Stimulated activated CD8-positive, alpha-beta memory T cell treated with anti-CD3 and anti-CD28 coated beads, Interleukin-4, amount 100 ng/mL, for 48 hours (primary cell): ENCODE results near the gene PCDHGA8.
"Not testable (repeated sequence)": the region's sequence is repeated elsewhere in the genome, so short reads cannot be mapped to it uniquely, and the experiment has no call there.

ENCODE experiments used
- DNase-seq: peaks from one replicate; pipeline ENCODE4 v3.0.0-alpha.2; 2020

The PCDHGA8 gene

DNA sequence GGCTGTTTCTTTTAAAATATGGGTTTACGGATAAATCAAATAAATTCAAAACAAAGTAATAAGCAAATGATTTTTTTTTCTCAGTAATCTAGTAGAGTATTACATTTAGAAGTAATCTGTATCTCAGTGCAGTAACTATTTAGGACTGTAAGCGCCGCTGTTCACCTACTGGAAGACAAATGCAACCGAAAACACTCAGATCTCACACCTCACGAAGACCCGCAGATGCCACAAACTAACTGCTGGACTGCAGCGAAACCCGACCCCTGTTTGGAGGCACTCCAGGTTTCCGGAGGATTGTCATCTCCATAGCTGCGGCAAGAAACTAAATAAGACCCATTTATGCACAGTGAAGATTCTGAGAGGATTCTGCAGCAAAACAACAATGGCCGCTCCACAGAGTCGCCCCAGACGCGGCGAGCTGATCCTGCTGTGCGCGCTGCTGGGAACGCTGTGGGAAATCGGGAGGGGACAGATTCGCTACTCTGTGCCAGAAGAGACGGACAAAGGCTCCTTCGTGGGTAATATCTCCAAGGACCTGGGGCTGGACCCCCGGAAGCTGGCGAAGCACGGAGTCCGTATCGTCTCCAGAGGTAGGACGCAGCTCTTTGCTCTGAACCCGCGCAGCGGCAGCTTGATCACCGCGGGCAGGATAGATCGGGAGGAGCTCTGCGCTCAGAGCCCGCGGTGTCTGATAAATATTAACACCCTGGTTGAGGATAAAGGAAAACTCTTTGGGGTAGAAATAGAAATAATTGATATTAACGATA is at the start of gene PCDHGA8:
PCDHGA8 (plus strand) TSS at position 205 of the 770 bp plus-strand sequence; CDS start at position 386, 181 bp downstream.
- DNase-seq = no peak

DNA sequence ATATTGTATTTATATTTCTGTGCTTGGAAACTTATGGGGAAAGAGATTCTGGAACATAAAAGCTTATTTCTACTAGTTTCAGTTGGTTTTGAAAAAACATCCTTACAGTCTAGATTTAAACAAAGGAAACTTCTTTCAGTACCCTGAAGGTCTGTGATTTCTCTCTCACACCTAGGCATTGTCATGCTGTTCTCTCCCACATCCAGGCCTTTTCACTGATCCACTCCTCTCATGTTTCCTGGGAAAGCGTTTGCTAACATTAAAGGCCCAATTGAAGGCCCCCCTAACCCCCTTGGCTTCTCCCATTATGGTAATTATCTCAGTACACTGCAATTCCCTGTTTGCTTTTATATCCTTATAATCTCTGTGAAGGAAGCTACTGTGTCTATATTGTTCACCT is 49.7 kb upstream of the PCDHGA8 start:
- DNase-seq = no peak

DNA sequence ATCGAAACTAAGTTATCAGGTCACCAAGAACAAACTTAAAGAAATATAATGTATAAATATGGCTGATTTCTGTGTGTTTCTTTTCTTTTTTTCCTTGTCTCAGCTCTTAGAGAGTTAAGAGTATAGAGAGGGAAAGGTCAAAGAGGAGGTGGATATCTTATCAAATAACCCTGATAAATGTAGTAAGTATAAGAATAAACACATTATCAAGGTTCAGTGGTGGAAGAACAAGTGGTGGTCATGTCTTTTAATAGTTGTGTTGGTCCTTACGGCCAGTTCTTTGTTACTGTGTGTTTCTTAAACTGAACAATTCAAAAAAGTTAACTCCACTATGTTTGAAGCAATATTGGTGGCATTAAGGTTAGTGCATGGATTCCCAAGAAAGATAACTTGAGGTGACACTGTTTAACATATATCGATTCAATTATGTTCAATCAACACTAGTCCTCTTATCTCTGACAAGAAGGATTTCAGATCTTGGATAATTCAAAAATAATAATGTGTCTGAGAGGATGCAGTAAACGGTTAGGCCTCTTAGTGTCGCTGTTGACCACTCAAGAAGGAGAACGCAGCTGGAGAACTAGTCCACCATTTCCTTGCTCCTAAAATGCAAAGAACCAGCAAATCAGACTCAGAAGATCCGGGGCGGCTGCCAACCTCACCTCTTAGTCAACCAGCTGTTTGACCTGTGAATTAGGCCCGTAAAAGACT is 49.0 kb upstream of the PCDHGA8 start, which contains the start of gene PCDHGA3:
PCDHGA3 (plus strand) TSS at position 588 of the 711 bp plus-strand sequence. CDS start 205 bp downstream, outside the sequence.
- DNase-seq = no peak

DNA sequence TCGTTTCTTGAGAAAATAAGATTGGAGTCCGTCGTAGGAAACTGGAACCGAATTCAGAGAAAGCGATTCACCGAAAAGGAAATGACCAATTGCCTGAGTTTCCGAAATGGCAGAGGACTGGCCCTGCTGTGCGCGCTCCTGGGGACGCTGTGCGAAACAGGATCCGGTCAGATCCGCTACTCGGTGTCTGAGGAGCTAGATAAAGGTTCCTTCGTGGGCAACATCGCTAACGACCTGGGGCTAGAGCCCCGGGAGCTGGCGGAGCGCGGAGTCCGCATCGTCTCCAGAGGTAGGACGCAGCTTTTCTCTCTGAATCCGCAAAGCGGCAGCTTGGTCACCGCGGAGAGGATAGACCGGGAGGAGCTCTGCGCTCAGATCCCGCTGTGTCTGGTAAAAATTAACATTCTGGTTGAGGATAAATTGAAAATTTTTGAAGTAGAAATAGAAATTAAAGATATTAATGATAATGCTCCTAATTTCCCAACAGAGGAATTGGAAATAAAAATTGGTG is 48.4 kb upstream of the PCDHGA8 start:
- DNase-seq = no peak

DNA sequence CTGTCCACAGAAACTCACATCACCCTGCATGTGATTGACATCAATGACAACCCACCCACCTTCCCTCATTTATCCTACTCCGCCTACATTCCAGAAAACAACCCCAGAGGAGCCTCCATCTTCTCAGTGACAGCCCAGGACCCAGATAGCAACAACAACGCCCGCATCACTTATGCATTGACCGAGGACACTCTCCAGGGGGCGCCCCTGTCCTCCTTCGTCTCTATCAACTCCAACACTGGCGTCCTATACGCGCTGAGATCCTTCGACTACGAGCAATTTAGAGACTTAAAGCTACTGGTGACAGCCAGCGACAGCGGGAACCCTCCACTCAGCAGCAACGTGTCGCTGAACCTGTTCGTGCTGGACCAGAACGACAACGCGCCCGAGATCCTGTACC is 47.1 kb upstream of the PCDHGA8 start:
- DNase-seq = no peak

DNA sequence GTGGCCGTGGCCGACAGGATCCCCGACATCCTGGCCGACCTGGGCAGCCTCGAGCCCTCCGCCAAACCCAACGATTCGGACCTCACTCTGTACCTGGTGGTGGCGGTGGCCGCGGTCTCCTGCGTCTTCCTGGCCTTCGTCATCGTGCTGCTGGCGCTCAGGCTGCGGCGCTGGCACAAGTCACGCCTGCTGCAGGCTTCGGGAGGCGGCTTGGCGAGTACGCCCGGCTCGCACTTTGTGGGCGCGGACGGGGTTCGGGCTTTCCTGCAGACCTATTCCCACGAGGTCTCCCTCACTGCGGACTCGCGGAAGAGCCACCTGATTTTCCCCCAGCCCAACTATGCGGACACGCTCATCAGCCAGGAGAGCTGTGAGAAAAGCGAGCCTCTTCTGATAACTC is 46.4 kb upstream of the PCDHGA8 start:
- DNase-seq = not testable (repeated sequence)

DNA sequence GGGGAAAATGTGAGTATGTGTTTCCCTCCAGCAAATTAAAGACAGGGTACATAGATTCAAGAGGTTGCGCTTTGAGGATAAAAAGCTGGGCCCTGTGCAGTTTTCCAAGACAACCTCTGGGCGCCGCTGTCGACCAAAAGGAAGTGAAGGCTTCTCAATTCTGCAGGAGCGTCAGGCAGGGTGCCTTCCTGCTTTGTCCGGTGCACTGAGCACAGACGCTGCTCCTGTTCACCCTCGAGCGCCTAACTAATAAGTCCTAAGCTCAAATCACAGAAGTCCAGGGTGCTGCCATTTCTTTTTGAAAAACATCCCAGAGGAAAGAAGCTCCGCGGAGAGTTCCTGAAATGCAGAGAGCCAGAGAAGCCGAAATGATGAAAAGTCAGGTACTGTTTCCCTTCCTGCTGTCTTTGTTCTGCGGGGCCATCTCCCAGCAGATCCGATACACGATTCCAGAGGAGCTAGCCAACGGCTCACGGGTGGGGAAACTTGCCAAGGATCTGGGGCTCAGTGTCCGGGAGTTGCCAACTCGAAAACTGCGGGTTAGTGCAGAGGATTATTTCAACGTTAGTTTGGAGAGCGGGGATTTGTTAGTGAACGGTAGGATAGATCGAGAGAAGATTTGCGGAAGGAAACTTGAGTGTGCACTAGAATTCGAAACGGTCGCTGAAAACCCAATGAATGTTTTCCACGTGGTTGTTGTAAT is 42.4 kb upstream of the PCDHGA8 start, which contains the start of gene PCDHGB1:
PCDHGB1 (plus strand) TSS at position 183 of the 703 bp plus-strand sequence; CDS start at position 345, 162 bp downstream.
- peak; percentile 51 for DNase-seq

DNA sequence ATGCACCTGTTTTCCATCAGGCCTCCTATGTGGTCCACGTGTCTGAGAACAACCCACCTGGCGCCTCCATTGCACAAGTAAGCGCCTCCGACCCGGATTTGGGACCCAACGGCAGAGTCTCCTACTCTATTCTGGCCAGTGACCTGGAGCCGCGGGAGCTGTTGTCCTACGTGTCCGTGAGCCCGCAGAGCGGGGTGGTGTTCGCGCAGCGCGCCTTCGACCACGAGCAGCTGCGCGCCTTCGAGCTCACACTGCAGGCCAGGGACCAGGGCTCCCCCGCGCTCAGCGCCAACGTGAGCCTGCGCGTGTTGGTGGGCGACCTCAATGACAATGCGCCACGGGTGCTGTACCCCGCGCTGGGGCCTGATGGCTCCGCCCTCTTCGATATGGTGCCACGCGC is 40.8 kb upstream of the PCDHGA8 start:
- no peak for DNase-seq

DNA sequence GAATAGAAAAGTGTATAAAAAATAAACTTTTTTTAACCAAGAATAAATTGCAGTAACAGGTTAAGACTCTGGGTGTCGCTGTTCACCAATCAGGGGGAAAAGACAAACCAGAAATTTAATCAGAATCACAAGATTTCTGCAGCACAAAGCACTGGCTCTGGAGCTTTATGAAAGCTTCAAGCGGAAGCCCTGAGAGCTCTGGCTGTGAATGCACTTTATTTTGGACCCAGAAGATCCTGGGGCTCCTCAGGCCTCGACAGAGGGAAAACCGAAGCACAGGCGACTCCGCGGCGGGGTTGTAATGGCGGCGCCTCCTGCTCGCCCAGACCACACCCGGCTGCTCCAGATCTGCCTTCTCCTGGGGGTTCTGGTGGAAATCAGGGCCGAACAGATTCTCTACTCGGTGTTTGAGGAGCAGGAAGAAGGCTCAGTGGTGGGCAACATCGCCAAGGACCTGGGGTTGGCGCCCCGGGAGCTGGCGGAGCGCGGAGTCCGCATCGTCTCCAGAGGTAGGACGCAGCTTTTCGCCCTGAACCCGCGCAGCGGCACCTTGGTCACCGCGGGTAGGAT is 37.4 kb upstream of the PCDHGA8 start, which contains the start of gene PCDHGA4:
PCDHGA4 (plus strand) TSS at position 122 of the 570 bp plus-strand sequence; CDS start at position 209, 87 bp downstream.
- no peak for DNase-seq

DNA sequence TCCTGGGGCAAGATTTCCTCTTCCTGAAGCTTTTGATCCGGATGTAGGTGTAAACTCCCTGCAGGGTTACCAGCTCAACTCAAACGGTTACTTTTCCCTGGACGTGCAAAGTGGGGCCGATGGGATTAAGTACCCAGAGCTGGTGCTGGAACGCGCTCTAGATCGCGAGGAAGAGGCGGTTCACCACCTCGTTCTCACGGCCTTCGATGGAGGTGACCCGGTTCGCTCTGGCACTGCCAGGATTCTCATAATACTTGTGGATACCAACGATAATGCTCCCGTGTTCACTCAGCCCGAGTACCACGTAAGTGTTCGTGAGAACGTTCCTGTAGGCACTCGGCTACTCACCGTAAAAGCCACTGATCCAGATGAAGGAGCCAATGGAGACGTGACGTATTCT is 36.8 kb upstream of the PCDHGA8 start:
- no peak for DNase-seq

DNA sequence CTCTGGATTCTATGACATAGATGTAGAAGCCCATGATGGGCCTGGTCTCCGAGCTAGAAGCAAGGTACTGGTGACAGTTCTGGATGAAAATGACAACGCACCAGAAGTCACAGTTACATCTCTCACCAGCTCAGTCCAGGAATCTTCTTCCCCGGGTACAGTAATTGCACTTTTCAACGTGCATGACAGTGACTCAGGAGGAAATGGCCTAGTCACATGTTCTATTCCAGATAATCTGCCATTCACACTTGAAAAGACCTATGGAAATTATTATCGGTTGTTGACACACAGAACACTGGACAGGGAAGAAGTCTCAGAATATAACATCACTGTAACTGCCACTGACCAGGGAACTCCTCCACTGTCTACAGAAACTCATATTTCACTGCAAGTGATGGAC is 36.3 kb upstream of the PCDHGA8 start:
- no peak for DNase-seq

DNA sequence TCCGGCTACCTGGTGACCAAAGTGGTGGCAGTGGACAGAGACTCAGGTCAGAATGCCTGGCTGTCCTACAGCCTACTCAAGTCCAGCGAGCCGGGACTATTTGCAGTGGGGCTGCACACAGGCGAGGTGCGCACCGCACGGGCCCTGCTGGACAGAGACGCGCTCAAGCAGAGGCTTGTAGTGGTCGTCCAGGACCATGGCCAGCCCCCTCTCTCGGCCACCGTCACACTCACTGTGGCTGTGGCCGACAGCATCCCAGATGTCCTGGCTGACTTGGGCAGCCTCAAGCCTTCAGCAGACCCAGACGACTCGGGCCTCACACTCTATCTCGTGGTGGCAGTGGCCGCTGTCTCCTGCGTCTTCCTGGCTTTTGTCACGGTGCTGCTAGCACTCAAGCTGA is 35.5 kb upstream of the PCDHGA8 start:
- no peak for DNase-seq

DNA sequence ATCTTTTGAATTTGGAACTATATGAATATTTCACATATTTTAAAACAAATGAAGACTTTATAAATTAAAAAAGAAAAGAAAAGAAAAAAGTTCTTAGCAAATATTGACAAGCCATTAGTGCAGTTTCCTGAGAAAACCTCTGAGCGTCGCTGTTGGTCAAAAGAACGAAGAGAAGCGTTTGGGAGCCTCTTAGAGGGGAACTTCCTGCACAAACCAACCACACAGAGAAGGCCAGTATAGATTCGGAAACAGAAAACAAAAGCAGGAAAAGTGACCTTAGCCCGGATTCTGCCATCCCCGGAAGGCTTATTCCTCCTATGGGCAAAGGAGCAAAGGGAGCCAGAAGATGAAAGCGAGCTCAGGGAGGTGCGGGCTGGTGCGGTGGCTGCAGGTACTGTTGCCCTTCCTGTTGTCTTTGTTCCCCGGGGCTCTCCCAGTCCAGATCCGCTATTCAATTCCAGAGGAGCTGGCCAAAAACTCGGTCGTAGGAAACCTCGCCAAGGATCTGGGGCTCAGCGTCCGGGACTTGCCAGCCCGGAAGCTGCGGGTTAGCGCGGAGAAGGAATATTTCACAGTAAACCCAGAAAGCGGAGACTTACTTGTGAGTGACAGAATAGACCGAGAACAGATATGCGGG is 32.5 kb upstream of the PCDHGA8 start, which contains the start of gene PCDHGB2:
PCDHGB2 (plus strand) TSS at position 205 of the 637 bp plus-strand sequence; CDS start at position 347, 142 bp downstream.
- DNase-seq = no peak

DNA sequence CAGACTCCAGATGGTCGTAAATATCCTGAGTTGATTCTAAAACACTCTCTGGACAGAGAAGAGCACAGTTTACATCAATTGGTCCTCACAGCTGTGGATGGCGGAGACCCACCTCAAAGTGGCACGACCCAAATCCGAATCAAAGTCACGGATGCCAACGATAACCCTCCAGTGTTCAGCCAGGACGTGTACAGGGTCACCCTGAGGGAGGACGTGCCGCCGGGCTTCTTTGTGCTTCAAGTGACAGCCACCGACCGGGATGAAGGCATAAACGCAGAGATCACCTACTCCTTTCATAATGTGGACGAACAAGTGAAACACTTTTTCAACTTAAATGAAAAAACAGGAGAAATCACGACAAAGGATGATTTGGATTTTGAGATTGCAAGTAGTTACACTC is 31.7 kb upstream of the PCDHGA8 start:
- DNase-seq = no peak

DNA sequence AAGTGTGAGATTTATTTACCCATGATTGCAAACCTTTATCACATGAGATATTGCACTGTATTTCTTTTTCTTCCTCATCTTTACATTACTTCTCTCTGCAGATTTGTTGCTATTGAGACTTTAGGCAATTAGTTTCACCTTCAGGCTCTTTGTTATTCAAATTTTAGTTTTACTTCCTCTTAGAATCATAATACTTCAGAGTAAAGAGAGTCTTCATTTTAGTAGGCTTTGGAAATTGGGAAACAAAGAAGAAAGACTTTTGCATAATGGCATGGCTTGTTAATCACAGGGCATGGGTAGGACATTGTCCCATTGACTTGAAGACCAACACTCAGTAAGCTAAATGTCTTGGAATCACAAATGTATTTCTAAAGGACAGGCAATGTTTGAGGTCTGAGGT is 29.7 kb upstream of the PCDHGA8 start:
- DNase-seq = no peak

DNA sequence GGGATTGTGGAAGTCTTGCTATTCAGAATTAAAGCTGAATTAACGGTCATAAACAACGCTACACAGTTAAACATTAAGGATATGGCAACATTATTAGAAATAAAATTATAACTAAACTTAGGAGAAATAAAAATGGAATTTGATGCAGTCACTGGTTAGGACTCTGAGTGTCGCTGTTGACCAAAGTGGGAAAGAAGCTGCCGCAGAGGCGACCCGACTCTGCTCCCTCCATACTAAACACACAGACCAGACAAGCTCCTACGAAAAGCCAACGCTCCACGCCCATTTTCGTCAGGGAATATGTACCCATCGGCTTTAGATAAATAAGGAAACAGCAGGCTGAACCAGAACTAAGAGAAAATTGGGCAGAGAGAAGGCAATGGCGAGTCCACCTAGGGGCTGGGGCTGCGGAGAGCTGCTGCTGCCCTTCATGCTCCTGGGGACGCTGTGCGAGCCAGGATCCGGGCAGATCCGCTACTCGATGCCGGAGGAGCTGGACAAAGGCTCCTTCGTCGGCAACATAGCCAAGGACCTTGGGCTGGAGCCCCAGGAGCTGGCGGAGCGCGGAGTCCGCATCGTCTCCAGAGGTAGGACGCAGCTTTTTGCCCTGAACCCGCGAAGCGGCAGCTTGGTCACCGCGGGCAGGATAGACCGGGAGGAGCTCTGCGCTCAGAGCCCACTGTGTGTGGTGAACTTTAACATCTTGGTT is 28.3 kb upstream of the PCDHGA8 start, which contains the start of gene PCDHGA5:
PCDHGA5 (plus strand) TSS at position 211 of the 709 bp plus-strand sequence; CDS start at position 380, 169 bp downstream.
- DNase-seq = no peak

DNA sequence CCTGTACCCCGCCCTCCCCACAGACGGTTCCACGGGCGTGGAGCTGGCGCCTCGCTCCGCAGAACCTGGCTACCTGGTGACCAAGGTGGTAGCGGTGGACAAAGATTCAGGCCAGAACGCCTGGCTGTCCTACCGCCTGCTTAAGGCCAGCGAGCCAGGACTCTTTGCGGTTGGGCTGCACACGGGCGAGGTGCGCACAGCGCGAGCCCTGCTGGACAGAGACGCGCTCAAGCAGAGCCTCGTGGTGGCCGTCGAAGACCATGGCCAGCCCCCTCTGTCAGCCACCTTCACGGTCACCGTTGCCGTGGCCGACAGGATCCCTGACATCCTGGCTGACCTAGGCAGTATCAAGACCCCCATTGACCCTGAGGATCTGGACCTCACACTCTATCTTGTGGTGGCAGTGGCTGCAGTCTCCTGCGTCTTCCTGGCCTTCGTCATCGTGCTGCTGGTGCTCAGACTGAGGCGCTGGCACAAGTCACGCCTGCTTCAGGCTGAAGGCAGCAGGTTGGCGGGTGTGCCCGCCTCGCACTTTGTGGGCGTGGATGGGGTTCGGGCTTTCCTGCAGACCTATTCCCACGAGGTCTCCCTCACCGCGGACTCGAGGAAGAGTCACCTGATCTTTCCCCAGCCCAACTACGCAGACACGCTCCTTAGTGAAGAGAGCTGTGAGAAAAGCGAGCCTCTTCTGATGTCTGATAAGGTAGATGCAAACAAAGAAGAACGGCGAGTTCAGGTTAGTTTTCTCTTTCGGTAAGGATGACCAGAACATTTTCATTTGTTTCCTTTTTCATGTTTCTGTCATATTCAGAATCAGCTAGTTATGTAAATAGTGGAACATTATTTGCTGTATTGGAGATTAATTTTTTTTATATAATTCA is 26.2 kb upstream of the PCDHGA8 start:
- DNase-seq = no peak

DNA sequence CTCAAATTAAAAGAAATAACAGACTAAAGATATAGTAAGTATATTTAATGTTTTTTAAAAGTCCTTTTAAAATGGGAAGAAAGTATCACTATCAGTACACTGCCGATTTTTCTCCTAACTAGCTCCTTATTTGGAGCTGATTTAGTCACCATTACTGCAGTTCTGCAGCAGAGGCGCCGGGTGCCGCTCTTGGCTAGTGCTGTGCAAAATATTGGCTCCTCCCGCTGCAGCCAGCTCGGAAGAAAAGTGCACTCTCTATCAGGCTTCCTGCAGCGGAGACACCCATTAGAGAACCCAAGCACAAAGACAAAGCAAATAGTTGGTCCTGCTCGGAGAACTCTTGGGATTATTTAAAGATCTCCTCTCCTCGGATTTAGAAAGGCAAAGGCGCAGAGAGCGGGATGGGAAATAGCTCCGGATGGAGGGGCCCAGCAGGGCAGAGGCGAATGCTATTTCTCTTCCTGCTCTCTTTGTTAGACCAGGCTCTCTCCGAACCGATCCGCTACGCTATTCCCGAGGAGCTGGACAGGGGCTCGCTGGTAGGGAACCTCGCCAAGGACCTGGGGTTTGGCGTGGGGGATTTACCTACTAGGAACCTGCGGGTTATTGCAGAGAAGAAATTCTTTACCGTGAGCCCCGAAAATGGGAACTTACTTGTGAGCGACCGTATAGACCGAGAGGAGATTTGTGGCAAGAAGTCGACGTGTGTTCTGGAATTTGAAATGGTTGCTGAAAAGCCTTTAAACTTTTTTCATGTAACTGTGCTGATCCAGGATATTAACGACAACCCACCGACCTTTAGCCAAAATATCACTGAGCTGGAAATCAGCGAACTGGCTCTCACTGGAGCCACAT is 22.2 kb upstream of the PCDHGA8 start, which contains the start of gene PCDHGB3:
PCDHGB3 (plus strand) TSS at position 249 of the 855 bp plus-strand sequence; CDS start at position 402, 153 bp downstream.
- no peak for DNase-seq
